ENCODE data around the gene CDYL2. TPM values are rescaled to one million over a fixed set of nuclear protein-coding genes. Genes with fewer than 3 reads are reported as not detected.

The CDYL2 gene
- total RNA-seq, 4 donors from 2014 or later: 7.4 to 18.6 (median 9.4) TPM

DNA sequence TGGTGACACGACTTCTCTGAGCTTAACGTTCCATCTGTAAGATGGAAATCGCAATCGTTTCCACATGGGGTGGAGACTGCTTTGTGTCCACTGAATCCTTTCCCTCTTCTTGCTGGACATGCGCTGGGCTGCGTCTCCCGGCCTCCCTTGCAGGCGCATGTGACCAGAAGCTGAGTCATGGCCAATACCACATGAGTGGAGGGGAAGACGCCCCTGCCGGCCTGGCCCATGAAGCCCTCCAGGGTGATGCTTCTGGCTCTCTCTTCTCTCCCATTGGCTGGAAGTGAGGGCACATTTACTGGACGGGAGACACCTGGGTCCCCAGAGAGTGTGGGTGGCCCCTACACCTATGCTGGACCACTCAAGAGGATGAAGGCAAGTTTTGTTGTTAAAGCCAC, 192.5 kb downstream of the CDYL2 start:
- no peak overlapping the region for H3K27ac ChIP-seq
- no peaks in the 10 kb centered on the region for H3K4me1 ChIP-seq
- H3K9me3 ChIP-seq: no peaks in the 10 kb centered on the region
- peaks cover 0 to 10% (median 0%) of the 10 kb centered on the region in 3 donors for H3K36me3 ChIP-seq
- H3K4me3 ChIP-seq: no peak overlapping the region
- TF ChIP-seq, protein P1, sequence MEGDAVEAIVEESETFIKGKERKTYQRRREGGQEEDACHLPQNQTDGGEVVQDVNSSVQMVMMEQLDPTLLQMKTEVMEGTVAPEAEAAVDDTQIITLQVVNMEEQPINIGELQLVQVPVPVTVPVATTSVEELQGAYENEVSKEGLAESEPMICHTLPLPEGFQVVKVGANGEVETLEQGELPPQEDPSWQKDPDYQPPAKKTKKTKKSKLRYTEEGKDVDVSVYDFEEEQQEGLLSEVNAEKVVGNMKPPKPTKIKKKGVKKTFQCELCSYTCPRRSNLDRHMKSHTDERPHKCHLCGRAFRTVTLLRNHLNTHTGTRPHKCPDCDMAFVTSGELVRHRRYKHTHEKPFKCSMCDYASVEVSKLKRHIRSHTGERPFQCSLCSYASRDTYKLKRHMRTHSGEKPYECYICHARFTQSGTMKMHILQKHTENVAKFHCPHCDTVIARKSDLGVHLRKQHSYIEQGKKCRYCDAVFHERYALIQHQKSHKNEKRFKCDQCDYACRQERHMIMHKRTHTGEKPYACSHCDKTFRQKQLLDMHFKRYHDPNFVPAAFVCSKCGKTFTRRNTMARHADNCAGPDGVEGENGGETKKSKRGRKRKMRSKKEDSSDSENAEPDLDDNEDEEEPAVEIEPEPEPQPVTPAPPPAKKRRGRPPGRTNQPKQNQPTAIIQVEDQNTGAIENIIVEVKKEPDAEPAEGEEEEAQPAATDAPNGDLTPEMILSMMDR (IDR thresholded peaks at IDR 0.05): no peak
- no peak for TF ChIP-seq POLR2A (IDR thresholded peaks at IDR 0.05)
- H3K27me3 ChIP-seq: no peaks in the 10 kb centered on the region
- no peak for DNase-seq

DNA sequence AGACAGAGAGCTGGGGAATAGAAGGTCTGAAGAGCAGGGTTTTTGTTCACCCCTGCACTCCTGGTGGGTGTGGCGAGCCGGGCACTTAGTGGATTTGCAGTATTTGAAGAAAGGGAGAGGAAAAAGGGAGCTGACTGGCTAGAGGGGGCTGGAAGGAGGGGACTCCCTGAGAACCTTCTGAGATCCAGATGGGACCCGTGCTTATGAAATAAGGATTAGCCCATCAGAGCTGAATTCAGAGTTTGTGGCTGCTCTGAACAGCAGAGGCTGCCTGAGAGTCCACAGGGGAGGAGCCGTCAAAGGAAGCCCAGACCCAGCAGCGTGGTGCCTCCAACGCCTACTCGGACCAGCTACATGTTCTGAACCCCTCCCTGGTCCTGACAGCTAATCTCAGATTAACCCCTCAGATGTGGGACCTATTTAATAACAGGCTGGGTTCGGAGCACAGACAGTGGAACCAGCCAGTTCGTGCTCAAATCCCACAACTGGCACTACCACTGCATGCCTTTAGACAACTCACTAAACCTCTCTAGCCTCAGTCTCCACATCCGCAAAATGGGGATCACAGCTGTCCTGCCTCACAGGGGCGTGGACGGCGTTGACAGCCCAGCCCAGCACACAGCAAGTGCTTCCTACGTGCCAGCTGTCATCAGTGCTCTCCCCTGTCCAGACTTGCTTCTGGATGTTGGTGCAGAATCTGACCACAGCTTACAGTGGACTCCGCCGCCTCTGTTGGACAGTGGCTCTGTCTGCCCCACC, 193.0 kb downstream of the CDYL2 start:
- DNase-seq: no peak
- Histone ChIP-seq H3K27me3 (no peaks in the 10 kb centered on the region), H3K27ac (no peak overlapping the region), H3K4me3 (no peak overlapping the region), H3K4me1 (no peaks in the 10 kb centered on the region), H3K9me3 (no peaks in the 10 kb centered on the region), H3K36me3 (peaks cover 0 to 10% (median 0%) of the 10 kb centered on the region in 3 donors)
- no peak for TF ChIP-seq POLR2A (IDR thresholded peaks at IDR 0.05)
- TF ChIP-seq, protein P1 (IDR thresholded peaks at IDR 0.05): no peak

DNA sequence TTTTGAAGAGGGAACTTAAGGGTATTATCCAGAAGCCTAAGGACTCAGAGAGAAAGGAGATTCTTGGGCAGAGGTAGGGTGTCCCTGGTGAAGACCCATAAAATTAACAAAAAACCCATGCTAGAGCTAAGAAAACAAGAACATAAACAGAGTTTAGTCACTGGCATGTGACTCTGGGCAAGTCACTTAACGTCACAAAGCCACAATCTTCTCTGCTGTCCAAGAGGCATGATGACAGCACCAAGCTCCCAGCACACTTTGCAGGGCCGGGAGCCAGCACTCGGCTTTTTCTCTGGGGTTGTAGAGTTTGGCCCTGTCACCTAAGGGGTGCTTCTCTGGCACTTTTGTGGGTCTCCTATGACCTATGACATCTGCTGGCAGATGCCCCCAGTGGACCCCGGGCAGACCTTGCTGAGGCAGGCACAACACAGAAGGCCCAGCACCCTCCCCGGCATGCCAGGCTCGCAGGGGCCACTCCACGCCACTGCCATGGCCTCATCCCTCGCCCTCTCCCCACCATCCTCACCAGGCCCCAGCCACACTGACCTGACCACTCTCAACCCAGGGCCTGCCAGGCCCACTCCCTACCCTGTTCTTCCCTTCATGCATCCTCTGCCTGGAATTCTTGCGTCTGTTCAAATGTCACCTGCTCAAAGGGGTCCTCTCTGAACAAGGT, 193.8 kb downstream of the CDYL2 start:
- Histone ChIP-seq H3K27ac (no peak overlapping the region), H3K36me3 (peaks cover 0 to 10% (median 0%) of the 10 kb centered on the region in 3 donors), H3K27me3 (no peaks in the 10 kb centered on the region), H3K4me1 (no peaks in the 10 kb centered on the region), H3K4me3 (no peak overlapping the region), H3K9me3 (no peaks in the 10 kb centered on the region)
- DNase-seq: no peak
- no peak for TF ChIP-seq POLR2A (IDR thresholded peaks at IDR 0.05)
- TF ChIP-seq, protein P1 (IDR thresholded peaks at IDR 0.05): no peak

DNA sequence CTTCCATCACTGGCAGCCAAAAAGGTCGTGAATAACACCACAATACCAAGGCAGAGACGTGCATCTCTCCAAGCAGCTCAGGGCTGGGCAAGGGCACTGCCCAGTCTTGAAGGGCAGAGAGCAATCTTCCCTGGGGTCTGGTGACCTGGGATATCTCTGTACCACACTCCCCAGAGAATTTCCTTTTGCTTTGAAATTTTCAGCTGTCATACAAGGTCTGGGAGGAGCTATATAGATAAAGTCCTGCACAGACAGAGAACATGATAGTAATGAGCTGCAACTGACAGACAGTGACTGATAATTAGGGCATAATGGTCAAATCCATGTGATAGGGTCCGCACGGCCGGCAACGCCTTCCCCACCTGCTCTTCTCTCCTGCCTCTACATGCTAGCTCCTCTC, 195.5 kb downstream of the CDYL2 start:
- DNase-seq: no peak
- Histone ChIP-seq H3K27me3 (no peaks in the 10 kb centered on the region), H3K4me1 (no peaks in the 10 kb centered on the region), H3K36me3 (peaks cover 0 to 10% (median 0%) of the 10 kb centered on the region in 3 donors), H3K9me3 (no peaks in the 10 kb centered on the region), H3K27ac (no peak overlapping the region), H3K4me3 (no peak overlapping the region)
- TF ChIP-seq, protein P1 (IDR thresholded peaks at IDR 0.05): no peak
- TF ChIP-seq POLR2A (IDR thresholded peaks at IDR 0.05): no peak

DNA sequence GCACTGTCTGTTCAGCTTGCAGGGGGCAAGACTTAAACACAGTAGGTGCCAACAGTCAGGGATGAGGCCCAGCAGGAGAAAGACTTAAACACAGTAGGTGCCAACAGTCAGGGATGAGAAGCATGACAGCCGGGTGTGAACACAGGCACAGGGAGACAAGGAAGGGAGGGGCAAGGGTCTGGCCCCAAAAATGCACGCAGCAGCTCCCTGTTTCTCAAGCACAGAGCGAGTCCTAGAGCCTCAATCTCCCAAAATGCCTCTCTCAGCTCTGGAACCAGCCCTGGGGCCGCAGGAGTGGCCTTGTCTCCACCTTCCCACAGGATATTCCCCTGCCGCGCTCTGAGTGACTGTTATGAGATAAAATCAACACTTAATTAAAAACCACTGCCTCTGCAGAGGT, 197.2 kb downstream of the CDYL2 start:
- no peak overlapping the region for H3K4me3 ChIP-seq
- no peaks in the 10 kb centered on the region for H3K4me1 ChIP-seq
- H3K9me3 ChIP-seq: no peaks in the 10 kb centered on the region
- H3K36me3 ChIP-seq: peaks cover 0 to 6% (median 0%) of the 10 kb centered on the region in 3 donors
- no peaks in the 10 kb centered on the region for H3K27me3 ChIP-seq
- DNase-seq: no peak
- TF ChIP-seq POLR2A (IDR thresholded peaks at IDR 0.05): no peak
- TF ChIP-seq, protein P1 (IDR thresholded peaks at IDR 0.05): no peak
- no peak overlapping the region for H3K27ac ChIP-seq

All from Peyer's patch (tissue), 4 donors.